Left lobe of liver (tissue), 2 donors: ENCODE data around the gene MAP3K2. TPM values are rescaled to one million over a fixed set of nuclear protein-coding genes. Genes with fewer than 3 reads are reported as not detected.

Source experiments
- ATAC-seq: fragments of 200-7000 bp; cut with Tn5 transposase; one replicate; pipeline ENCODE4 v1.9.1; 2020; ENCODE audit warnings: mild to moderate bottlenecking, moderate library complexity
- DNase-seq: peaks from one replicate; pipeline ENCODE4 v3.0.0-alpha.2; 2020; ENCODE audit warnings: low spot score
- total RNA-seq: library from RNA; stranded (reverse); gene quantifications from one replicate; pipeline ENCODE4 v1.2.1, GENCODE V29; 2021
- donor health status: DM: no; HTN: no; CAD: no; lungs with moderate emphysema.
- donor health status: DM: no; HTN: yes; CAD: no.

The MAP3K2 gene, protein sequence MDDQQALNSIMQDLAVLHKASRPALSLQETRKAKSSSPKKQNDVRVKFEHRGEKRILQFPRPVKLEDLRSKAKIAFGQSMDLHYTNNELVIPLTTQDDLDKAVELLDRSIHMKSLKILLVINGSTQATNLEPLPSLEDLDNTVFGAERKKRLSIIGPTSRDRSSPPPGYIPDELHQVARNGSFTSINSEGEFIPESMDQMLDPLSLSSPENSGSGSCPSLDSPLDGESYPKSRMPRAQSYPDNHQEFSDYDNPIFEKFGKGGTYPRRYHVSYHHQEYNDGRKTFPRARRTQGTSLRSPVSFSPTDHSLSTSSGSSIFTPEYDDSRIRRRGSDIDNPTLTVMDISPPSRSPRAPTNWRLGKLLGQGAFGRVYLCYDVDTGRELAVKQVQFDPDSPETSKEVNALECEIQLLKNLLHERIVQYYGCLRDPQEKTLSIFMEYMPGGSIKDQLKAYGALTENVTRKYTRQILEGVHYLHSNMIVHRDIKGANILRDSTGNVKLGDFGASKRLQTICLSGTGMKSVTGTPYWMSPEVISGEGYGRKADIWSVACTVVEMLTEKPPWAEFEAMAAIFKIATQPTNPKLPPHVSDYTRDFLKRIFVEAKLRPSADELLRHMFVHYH
- total RNA-seq = 48.9 TPM

DNA sequence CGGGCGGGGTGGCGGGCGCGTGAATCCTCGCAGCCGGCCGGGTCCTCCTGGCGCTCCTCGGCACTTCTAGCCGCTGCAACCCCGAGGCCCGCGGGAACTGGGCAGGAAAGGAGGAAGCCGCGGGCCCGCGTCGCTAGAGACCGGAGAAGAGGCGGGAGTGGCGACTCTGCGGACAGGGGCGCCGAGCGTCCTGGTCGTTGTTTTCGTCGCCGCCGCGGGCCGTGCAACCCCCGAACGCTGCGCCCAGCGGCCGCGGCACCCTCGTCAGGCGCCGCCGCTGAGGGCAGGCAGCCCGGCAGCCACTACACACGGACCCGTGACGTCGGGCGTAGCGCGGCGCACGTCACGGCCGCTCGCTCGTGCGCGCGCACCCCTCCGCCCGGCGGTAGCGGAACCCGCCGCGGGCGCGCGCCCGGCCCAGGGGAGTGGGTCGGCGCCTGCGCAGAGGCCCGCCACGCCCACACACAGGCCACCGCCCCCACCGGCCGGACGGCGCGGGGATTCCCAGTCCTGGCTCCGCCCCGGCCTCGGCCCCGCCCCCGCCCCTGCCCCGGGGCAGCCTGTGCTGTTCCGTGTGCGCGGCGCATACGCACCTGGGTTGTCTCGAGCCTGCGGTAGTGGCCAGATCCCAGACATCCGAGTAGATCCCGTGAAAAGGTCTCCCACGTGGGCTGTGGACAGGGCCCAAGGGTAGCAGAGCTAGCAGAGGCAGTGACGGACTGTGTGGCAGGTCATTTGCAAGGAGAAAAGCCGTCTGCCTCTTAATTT, at the start of gene MAP3K2:
TSS of gene MAP3K2 (minus strand) at position 321 of the 768 bp plus-strand sequence. CDS start 44,846 bp downstream, outside the sequence.
- DNase-seq = peak; percentile 96
- ATAC-seq = peak; percentile 78

DNA sequence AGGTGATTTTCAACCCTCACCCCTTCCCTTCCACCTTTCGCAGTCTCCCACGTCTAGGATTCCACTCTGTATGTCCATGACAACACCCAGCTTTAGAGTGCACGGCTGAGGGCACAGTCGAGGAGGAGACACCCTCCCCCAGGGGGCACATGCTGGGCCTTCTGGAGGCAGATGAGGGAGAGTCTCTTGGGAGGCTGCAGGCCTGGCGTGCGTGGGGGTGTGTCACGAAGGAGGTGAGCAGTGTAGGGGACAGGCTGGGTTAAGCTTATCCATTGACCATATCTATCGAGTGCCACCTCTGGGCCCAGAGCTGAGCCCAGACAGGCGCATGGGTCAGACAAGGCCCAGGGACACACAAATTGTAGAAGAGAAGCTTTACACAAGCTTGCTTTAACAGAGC, 49.3 kb upstream of the MAP3K2 start:
- ATAC-seq (no peak), DNase-seq (no peak)

DNA sequence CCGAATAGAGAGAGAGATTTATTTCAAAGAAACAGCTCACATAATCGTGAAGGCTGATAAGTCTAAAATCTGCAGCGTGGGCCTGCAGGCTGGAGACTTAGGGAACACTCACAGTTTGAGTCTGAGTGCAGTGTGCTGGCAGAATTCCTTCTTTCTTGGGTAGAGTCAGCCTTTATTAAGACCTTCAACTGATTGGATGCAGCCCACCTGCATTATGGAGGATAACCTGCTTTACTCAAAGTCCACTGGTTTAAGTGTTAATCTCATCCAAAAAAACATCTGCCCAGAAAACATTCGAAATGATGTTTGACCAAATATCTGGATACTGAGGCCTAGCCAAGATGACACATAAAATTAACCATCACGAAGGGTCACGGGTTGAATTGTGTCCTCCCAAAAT, 46.7 kb upstream of the MAP3K2 start:
- no peak for DNase-seq
- ATAC-seq = no peak

DNA sequence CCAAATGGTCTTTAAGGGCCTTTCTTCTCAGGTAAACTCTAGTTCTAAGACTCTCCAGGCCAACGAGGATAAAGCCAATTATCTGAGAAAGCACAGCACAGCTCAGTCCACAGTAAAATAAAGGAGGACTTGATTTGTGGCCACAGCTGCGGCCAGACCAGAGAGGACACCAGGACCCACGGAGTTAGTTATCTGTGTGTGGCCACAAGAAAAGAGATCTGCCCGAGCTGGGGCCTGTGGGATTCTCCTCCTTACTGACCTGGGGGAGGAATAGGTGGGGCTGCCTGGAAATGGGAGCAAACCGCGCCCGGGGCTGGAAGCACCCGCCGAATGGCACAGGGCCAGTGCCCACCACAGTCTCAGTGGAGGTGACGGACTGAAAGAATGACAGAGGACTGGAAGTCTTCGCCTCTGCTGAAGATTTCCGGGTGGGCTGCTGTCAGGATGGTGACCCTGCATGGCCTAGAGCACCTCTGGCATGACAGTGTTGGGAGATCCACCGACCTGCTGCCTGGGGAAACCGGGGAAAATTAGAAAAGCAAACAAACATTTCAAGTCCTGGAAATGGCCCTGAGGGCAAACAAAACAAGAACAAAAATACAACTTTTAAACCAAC, 43.7 kb upstream of the MAP3K2 start:
- DNase-seq (no peak), ATAC-seq (peak; percentile 47)

DNA sequence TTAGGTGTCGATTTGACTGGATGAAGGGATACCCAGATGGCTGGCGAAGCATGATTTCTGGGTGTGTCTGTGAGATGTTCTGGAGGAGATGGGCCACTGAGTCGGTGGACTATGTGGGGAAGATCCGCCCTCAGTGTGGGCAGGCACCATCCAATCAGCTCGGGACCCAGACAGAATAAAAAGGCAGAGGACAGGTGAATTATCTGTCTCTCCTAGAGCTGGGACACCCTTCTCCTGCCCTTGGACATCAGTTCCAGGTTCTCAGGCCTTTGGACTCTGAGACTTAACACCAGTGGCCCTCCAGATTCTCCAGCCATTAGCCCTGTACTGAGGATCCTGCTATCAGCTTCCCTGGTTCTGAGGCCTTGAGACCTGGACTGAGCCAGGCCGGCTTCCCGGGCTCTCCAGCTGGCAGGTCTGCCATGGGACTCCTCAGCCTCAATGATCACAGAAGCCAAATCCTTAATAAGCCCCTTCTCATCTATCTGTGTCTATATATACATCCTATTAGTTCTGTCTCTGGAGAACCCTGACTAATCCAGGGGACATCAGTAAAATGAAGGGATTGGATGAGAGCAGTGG, 42.2 kb upstream of the MAP3K2 start:
- no peak for DNase-seq
- ATAC-seq = peak; percentile 18

DNA sequence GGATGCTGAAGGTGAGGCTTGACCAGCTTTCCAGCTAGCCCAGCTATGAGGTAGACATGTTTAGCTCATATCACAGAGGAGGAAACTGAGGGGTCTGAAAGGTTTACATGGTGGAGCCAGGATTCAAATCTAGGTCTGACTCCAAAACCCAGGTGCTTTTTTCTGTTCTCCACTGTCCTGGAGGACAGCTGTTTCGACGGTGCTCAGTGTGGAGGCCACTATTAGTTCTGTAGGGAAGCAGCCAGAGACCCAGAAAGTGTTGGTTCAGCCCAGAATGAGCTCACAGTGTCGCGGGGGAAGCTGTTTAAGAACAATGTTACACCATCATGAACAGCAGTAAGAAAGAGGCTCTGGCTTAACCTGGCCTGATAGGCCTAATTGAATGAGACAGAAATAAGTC, 41.5 kb upstream of the MAP3K2 start:
- no peak for ATAC-seq

DNA sequence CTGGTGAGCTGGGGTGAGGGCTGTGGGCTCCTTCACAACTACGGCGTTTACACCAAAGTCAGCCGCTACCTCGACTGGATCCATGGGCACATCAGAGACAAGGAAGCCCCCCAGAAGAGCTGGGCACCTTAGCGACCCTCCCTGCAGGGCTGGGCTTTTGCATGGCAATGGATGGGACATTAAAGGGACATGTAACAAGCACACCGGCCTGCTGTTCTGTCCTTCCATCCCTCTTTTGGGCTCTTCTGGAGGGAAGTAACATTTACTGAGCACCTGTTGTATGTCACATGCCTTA, 41.0 kb upstream of the MAP3K2 start:
- DNase-seq = no peak
- ATAC-seq = no peak

More for the DNA sequence above, 41.5 kb upstream of the MAP3K2 start:
- DNase-seq = no peak

DNA sequence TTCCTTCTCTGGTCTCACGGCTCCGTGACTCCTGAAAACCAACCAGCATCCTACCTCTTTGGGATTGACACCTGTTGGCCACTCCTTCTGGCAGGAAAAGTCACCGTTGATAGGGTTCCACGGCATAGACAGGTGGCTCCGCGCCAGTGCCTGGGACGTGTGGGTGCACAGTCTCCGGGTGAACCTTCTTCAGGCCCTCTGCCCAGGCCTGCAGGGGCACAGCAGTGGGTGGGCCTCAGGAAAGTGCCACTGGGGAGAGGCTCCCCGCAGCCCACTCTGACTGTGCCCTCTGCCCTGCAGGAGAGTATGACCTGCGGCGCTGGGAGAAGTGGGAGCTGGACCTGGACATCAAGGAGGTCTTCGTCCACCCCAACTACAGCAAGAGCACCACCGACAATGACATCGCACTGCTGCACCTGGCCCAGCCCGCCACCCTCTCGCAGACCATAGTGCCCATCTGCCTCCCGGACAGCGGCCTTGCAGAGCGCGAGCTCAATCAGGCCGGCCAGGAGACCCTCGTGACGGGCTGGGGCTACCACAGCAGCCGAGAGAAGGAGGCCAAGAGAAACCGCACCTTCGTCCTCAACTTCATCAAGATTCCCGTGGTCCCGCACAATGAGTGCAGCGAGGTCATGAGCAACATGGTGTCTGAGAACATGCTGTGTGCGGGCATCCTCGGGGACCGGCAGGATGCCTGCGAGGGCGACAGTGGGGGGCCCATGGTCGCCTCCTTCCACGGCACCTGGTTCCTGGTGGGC, 40.5 kb upstream of the MAP3K2 start:
- DNase-seq (no peak), ATAC-seq (peak; percentile 46)

DNA sequence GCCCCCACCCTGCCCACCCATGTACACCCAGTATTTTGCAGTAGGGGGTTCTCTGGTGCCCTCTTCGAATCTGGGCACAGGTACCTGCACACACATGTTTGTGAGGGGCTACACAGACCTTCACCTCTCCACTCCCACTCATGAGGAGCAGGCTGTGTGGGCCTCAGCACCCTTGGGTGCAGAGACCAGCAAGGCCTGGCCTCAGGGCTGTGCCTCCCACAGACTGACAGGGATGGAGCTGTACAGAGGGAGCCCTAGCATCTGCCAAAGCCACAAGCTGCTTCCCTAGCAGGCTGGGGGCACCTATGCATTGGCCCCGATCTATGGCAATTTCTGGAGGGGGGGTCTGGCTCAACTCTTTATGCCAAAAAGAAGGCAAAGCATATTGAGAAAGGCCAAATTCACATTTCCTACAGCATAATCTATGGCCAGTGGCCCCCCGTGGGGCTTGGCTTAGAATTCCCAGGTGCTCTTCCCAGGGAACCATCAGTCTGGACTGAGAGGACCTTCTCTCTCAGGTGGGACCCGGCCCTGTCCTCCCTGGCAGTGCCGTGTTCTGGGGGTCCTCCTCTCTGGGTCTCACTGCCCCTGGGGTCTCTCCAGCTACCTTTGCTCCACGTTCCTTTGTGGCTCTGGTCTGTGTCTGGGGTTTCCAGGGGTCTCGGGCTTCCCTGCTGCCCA, 39.7 kb upstream of the MAP3K2 start:
- DNase-seq = no peak
- ATAC-seq = peak; percentile 5

DNA sequence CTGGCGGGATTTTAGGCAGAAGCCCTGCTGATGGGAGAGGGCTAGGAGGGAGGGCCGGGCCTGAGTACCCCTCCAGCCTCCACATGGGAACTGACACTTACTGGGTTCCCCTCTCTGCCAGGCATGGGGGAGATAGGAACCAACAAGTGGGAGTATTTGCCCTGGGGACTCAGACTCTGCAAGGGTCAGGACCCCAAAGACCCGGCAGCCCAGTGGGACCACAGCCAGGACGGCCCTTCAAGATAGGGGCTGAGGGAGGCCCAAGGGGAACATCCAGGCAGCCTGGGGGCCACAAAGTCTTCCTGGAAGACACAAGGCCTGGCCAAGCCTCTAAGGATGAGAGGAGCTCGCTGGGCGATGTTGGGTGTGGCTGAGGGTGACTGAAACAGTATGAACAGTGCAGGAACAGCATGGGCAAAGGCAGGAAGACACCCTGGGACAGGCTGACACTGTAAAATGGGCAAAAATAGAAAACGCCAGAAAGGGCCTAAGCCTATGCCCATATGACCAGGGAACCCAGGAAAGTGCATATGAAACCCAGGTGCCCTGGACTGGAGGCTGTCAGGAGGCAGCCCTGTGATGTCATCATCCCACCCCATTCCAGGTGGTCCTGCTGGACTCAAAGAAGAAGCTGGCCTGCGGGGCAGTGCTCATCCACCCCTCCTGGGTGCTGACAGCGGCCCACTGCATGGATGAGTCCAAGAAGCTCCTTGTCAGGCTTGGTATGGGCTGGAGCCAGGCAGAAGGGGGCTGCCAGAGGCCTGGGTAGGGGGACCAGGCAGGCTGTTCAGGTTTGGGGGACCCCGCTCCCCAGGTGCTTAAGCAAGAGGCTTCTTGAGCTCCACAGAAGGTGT, 39.0 kb upstream of the MAP3K2 start:
- DNase-seq = no peak

DNA sequence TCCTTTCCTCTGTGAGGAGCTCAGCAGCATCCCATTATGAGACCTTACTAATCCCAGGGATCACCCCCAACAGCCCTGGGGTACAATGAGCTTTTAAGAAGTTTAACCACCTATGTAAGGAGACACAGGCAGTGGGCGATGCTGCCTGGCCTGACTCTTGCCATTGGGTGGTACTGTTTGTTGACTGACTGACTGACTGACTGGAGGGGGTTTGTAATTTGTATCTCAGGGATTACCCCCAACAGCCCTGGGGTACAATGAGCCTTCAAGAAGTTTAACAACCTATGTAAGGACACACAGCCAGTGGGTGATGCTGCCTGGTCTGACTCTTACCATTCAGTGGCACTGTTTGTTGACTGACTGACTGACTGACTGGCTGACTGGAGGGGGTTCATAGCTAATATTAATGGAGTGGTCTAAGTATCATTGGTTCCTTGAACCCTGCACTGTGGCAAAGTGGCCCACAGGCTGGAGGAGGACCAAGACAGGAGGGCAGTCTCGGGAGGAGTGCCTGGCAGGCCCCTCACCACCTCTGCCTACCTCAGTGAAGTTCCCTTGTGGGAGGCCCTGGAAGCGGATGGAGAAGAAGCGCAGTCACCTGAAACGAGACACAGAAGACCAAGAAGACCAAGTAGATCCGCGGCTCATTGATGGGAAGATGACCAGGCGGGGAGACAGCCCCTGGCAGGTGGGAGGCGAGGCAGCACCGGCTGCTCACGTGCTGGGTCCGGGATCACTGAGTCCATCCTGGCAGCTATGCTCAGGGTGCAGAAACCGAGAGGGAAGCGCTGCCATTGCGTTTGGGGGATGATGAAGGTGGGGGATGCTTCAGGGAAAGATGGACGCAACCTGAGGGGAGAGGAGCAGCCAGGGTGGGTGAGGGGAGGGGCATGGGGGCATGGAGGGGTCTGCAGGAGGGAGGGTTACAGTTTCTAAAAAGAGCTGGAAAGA, 38.0 kb upstream of the MAP3K2 start:
- no peak for DNase-seq
- no peak for ATAC-seq

More for the DNA sequence above, 39.0 kb upstream of the MAP3K2 start:
- no peak for ATAC-seq

DNA sequence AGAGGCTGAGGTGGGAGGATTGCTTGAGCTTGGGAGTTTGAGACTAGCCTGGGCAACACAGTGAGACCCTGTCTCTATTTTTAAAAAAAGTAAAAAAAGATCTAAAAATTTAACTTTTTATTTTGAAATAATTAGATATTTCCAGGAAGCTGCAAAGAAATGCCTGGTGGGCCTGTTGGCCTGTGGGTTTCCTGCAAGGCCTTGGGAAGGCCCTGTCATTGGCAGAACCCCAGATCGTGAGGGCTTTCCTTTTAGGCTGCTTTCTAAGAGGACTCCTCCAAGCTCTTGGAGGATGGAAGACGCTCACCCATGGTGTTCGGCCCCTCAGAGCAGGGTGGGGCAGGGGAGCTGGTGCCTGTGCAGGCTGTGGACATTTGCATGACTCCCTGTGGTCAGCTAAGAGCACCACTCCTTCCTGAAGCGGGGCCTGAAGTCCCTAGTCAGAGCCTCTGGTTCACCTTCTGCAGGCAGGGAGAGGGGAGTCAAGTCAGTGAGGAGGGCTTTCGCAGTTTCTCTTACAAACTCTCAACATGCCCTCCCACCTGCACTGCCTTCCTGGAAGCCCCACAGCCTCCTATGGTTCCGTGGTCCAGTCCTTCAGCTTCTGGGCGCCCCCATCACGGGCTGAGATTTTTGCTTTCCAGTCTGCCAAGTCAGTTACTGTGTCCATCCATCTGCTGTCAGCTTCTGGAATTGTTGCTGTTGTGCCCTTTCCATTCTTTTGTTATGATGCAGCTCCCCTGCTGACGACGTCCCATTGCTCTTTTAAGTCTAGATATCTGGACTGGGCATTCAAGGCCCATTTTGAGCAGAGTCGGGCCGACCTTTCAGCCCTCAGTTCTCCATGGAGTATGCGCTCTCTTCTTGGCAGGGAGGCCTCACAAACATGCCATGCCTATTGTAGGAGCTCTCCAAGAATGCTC, 37.1 kb upstream of the MAP3K2 start:
- no peak for ATAC-seq
- no peak for DNase-seq

DNA sequence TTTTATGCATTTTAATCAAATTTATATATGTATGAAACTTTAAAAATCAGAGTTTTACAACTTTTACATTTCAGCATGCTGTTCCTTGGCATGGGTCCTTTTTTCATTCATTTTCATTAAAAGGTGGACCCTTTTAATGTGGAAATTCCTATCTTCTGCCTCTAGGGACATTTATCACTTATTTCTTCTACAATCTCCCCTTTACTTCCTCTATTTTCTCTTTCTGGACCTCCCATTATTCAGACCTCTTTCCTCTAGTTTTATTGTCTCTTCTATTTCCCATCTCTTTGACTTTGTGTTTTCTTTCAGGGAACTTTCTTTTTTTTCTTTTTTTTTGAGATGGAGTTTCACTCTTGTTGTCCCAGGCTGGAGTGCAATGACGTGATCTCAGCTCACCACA, 36.1 kb upstream of the MAP3K2 start:
- DNase-seq (no peak), ATAC-seq (no peak)

DNA sequence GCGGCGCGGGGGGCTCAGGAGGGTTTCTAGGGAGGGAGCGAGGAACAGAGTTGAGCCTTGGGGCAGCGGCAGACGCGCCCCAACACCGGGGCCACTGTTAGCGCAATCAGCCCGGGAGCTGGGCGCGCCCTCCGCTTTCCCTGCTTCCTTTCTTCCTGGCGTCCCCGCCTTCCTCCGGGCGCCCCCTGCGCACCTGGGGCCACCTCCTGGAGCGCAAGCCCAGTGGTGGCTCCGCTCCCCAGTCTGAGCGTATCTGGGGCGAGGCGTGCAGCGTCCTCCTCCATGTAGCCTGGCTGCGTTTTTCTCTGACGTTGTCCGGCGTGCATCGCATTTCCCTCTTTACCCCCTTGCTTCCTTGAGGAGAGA, 35.7 kb upstream of the MAP3K2 start:
- no peak for DNase-seq
- ATAC-seq = no peak

DNA sequence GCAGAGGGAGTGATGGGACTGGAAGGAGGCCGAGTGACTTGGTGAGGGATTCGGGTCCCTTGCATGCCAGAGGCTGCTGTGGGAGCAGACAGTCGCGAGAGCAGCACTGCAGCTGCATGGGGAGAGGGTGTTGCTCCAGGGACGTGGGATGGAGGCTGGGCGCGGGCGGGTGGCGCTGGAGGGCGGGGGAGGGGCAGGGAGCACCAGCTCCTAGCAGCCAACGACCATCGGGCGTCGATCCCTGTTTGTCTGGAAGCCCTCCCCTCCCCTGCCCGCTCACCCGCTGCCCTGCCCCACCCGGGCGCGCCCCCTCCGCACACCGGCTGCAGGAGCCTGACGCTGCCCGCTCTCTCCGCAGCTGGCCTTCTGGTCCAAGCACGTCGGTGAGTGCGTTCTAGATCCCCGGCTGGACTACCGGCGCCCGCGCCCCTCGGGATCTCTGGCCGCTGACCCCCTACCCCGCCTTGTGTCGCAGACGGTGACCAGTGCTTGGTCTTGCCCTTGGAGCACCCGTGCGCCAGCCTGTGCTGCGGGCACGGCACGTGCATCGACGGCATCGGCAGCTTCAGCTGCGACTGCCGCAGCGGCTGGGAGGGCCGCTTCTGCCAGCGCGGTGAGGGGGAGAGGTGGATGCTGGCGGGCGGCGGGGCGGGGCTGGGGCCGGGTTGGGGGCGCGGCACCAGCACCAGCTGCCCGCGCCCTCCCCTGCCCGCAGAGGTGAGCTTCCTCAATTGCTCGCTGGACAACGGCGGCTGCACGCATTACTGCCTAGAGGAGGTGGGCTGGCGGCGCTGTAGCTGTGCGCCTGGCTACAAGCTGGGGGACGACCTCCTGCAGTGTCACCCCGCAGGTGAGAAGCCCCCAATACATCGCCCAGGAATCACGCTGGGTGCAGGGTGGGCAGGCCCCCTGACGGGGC, 35.0 kb upstream of the MAP3K2 start:
- DNase-seq (no peak), ATAC-seq (no peak)
